ENCODE data around the gene PCARE.

- TF ChIP-seq CTCF (IDR thresholded peaks at IDR 0.05) (no peak), POLR2A (IDR thresholded peaks at IDR 0.05) (no peak)
Measured at GRCh38 chr2:29105375-29105774, 31.1 kb upstream of the PCARE start.
